Cardiac septum (tissue), 1 donor: ENCODE results near the gene GDAP2. TPM values are rescaled to one million over a fixed set of nuclear protein-coding genes. Genes with fewer than 3 reads are reported as not detected.
"Not testable (repeated sequence)": the region's sequence is repeated elsewhere in the genome, so short reads cannot be mapped to it uniquely, and the experiment has no call there.

Experiments
- DNase-seq: peaks from one replicate; pipeline ENCODE4 v3.0.0-alpha.2; 2020; ENCODE audit warnings: low spot score
- intact Hi-C: fragments of 100-400 bp; cut with DNase I; formaldehyde crosslinking; loops from one replicate; pipeline ENCODE4 v1.14.0; 2022
- long read RNA-seq: library from polyadenylated mRNA; unstranded; transcript quantifications from one replicate; pipeline ENCODE4 v2.0.0, GENCODE V29; 2021
- total RNA-seq: library from RNA; stranded (reverse); fragmentation: NEBNext Ultra II Directional; extraction: Animal tissue kit (Norgen Biotek cat#: 25700); gene quantifications from one replicate; pipeline ENCODE4 v1.2.1, GENCODE V29; 2021
- donor health status: DM: no; HTN: no; CAD: no.

Gene GDAP2
- 25.5 TPM for total RNA-seq
- long read RNA-seq, full-length matches to known transcripts: 5 of 12 reads
- long read RNA-seq, partial matches to known transcripts: 4 of 12 reads
- long read RNA-seq, other reads (novel, unspliced or antisense): 3 of 12 reads

DNA sequence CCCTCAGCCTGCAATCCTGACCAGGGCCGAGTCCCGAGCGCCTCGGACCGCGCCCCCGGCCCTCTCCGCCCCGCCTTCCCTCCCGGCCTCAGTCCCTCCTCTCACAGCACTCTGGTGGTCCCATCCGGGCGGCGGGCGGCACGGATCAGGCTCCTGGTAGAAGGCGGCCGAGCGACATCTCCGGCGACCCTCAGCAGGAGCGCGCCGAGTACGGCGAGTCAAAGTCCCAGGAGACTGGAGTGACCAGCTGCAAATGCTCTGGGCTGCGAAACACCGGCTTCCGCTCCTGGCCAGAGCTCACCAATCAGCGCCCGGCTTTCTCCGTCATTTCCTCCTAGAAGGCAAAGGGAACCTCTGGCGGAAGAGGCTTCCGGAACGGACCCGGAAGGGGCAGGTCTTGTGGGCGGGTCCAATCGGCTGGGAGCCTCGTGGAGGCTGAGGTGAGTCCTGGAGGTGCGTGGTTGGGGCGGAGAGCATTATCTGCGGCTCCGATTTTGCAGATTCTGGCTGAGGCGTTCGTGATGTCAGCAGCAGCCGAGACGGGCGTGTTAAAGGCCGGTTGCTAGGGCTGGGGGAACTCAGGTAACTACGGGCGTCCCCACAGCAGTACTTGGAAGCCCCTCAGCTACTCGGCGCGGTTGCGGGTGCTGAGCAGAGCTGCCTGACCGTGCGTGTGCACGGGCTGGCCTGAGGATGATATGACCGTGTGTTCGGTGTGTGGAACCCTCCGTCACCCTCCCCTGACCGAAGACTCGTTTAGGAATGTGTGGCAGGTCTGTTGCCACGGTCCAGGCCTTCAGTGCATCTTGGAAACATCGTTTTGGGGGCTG lies at the start of gene GDAP2, which contains the start of gene WDR3:
Gene GDAP2, minus strand, starts transcription at position 279 of the 830 bp plus-strand sequence. CDS start 9,264 bp downstream, outside the sequence.
Gene WDR3, plus strand, starts transcription at position 397 of the 830 bp plus-strand sequence. CDS start 3,581 bp downstream, outside the sequence.
- intact Hi-C loops: no loop called here
- DNase-seq: peak; percentile 99

GRCh38 chr1:117976381-117976780 lies 47.0 kb upstream of the GDAP2 start:
- intact Hi-C loops: no loop called here
- no peak for DNase-seq

- intact Hi-C loops: no loop called here
Measured at GRCh38 chr1:117971777-117972176, 42.4 kb upstream of the GDAP2 start.

DNA sequence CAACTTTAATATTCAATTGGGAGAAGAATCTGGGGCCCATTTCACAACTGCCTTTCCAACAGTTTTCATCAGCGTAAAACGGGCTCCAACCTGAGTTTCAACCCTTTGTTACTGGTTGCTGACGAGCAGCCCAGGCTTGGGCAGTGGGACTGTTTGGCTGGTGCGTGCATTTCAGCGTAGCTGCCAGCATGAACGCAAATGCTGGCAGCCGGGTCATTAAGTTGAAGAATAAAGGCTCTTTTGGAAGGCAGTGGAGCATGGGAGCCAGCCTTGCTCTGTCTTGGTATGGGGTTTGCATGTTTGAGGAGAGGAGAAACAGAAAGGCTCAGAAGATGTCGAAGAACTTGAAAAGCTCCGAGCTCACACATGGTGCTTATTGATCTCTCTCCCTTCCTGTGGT lies 40.8 kb upstream of the GDAP2 start:
- intact Hi-C loops: no loop called here
- no peak for DNase-seq

More at GRCh38 chr1:117971777-117972176, 42.4 kb upstream of the GDAP2 start:
- no peak for DNase-seq

DNA sequence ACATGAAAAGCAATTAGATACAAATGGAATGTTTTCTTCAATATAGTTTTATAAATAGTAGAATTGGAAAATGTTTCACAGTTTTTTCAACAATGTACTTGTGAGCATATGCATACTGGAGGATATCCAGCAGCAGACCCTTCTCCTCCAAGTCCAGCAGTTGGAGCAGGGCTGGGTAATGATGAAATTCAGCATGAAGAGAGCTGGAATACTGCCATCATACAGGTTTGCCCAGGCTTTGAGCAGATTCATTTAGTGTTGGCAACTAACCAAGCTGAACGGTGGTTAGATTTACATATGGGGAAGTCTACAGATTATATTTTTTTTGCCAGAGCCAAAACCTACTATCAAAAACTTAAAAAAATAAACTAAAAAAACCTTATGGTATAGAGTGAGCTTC lies 38.5 kb upstream of the GDAP2 start:
- intact Hi-C loops: no loop called here
- DNase-seq: no peak

DNA sequence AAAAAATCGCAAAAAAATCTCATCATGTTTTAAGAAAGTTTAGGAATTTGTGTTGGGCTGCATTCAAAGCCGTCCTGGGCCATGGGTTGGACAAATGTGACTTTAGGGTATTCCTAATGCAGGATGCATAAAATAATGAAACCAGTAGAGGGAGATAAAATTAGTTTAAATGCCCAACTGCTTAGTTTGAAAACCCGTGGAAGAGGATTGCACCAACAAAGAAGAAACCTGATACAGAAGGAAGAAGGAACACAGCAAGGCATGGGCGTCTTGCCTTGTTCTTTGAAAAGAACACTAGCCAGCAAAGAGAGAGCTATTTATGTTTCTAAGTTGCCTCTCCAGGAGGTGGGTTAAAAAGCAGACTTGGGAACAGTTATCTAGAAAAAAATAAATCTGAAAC lies 38.1 kb upstream of the GDAP2 start:
- no peak for DNase-seq
- intact Hi-C loops: no loop called here

DNA sequence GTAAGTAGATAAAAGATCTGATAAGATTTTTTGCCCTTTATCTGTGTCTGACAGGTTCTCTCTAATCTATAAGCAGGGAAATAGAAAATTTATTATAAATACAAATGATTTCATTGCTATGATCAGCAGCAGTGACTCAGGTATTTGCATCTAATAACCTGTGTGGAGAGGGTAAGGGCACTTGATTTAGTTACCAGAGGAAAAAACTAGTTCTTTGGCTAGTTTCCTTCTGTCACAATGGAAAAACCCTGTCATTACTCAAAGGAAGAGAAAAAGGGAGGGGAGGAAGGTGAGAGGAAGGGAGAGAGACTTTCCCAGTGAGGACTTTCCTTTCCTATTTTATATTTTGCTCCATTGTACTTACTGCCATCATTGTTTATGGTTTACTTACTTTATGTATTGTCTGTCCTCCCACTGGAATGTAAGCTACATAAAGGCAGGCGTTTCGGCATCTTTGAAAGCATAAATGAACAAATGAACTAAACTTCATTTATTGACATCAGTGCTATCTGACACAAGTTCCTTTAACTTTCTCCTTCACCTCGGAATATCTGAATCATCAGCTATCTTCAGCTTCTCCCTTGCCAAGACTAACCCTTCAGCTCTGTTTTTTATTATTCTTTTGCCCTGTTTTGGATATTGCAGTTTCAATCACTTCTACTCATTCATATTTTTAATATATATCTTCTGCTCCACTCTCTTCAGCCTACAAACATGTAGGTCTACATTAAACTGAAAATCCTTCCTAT lies 35.0 kb upstream of the GDAP2 start:
- intact Hi-C loops: no loop called here
- no peak for DNase-seq

- intact Hi-C loops: no loop called here
- DNase-seq: no peak
Measured at GRCh38 chr1:117959364-117959763, 29.9 kb upstream of the GDAP2 start.

GRCh38 chr1:117952386-117952785 lies 23.0 kb upstream of the GDAP2 start:
- intact Hi-C loops: no loop called here
- no peak for DNase-seq

GRCh38 chr1:117942293-117942692 lies 12.9 kb upstream of the GDAP2 start:
- DNase-seq: no peak
- intact Hi-C loops: no loop called here

GRCh38 chr1:117933769-117934168 lies 4.3 kb upstream of the GDAP2 start:
- intact Hi-C loops: no loop called here
- no peak for DNase-seq

GRCh38 chr1:117932576-117932975 lies 3.2 kb upstream of the GDAP2 start:
- no peak for DNase-seq
- intact Hi-C loops: no loop called here

DNA sequence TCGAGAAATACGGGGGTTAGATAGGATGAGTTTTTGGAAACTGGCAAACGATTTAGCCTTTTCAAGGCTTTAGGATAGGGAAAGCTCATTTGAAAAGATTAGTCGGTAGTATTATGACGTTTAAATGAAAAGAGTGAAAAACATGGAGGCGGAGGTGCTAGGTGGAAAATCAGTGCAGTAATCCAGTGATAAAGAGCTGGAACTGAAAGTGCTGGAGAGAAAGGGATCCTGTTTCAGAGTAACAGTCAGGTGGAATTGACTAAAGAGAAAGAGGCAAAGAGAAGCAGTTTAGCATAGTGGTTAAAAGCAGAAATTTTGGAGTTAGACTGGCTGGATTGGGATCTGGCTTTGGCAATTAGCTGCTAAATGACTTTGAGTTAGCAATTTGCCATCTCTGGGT lies 1.1 kb upstream of the GDAP2 start:
- no peak for DNase-seq
- intact Hi-C loops: no loop called here

DNA sequence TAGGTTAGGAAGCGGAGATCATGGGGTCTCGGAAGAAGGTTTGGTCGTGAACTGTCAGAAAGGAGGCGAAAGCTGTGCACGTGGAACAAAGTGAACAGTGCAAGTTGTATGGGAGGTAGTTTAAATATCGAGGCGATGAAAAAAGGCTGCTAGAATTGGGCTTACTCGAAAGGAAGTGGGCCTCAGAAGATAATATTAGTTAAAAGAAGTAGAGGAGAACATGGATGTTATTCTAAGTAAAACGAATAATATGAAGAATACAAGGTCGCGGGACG lies 689 bp upstream of the GDAP2 start:
- intact Hi-C loops: no loop called here
- DNase-seq: no peak

- intact Hi-C loops: no loop called here
- DNase-seq: peak; percentile 81
Measured at GRCh38 chr1:117928881-117929342, 509 bp downstream of the GDAP2 start.

DNA sequence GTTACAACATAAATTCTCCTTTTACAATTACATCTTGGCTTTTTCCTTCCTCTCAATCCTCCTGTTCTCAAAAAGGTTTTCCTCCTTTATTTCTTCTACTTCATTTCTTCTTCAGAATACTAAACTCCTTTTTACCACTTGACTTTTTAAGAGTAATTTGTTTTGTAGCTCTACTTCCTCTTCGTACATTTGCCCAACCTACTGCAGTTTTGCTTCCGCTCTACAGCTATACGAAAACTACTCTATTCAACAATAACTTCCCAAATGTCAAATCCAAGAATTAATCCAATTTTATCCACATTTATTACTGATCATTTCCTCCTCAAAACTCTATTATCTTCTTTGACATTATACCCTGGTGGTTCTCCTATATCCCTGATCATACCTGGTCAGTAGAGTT lies 3.4 kb downstream of the GDAP2 start:
- no peak for DNase-seq
- intact Hi-C loops: no loop called here

DNA sequence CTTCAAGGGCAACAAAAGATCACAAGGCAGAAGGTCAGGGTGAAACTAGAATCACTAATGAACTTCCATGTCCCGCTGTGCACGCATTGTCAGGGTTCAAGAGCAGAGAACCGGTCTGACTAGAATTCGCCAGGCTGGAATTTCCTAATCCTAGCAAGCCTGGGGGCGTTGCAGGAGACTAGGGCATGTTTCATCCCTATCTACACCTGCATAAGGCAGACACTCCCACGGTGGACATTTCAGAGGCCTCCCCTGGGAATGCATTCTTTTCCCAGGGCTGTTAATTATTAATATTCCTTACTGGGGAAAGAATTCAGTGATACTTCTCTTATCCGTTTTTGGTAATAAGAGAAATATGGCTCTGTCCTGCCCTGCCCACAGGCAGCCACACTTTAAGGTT lies 6.7 kb downstream of the GDAP2 start:
- DNase-seq, intact Hi-C loops: not testable (repeated sequence)

DNA sequence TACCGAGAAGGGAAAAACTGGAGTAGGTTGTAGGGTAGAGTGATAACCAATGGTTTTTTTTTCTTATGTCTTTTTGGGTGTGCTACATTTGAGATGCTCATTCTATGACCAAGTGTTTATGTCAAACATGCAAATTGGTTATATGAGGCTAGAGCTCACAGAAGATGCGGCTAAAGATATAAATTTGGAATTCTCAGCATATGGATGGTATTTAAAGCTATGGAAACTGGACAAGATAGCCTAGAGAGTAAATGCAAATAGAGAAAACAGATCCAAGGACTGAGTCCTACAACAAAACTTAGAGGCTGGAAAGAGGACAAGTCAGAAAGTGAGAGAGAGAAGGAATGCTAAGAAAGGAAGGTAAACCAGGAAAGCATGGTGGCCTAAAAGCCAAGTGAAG lies 7.4 kb downstream of the GDAP2 start:
- no peak for DNase-seq
- intact Hi-C loops: no loop called here

GRCh38 chr1:117919376-117919775 lies 10.0 kb downstream of the GDAP2 start:
- DNase-seq: no peak
- intact Hi-C loops: no loop called here

- DNase-seq: no peak
- intact Hi-C loops: no loop called here
Measured at GRCh38 chr1:117911051-117911450, 18.4 kb downstream of the GDAP2 start.

DNA sequence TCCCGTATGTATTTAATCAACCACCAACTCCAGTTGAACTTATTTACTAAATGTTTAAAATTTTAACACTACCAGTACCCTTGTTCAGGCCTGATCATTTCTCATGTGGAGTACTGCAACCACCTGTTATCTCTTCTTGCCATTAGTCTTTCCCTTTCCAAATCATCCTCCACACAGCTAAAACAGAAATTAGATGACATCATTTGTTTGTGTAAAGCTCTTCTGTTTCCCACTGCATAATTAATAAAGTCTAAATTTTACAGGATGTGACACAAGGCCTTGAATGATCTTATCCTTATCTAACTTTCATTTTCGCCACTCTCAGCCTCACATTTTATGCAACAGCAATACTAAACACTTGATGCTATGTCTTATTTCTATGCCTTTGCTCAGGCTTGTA lies 24.4 kb downstream of the GDAP2 start:
- intact Hi-C loops: no loop called here

More for the DNA sequence above, 24.4 kb downstream of the GDAP2 start:
- DNase-seq: no peak
